GM19468 (cell line): Measurements from ENCODE around the gene TMEM156.
"Not testable (repeated sequence)": the region's sequence is repeated elsewhere in the genome, so short reads cannot be mapped to it uniquely, and the experiment has no call there.

Experiments
- ATAC-seq: cut with Tn5 transposase; IDR thresholded peaks from one replicate; pipeline ENCODE4 v1.9.1; 2021; ENCODE audit warnings: mild to moderate bottlenecking, moderate library complexity, moderate number of reproducible peaks; ENCODE audit not compliant: unreplicated experiment; ENCODE audit errors: extremely low read depth

The TMEM156 gene

GRCh38 chr4:39002058-39002457, 30.2 kb downstream of the TMEM156 start:
- not testable (repeated sequence) for ATAC-seq

- ATAC-seq: no peak
These were observed 36.6 kb downstream of the TMEM156 start for GRCh38 chr4:38995660-38996005.

- ATAC-seq: no peak
These were observed 38.1 kb downstream of the TMEM156 start for GRCh38 chr4:38994135-38994534.

- no peak for ATAC-seq
These were observed 38.5 kb downstream of the TMEM156 start for GRCh38 chr4:38993683-38994082.

- ATAC-seq: no peak
These were observed 42.0 kb downstream of the TMEM156 start for GRCh38 chr4:38990241-38990640.

- ATAC-seq: no peak
These were observed 42.7 kb downstream of the TMEM156 start for GRCh38 chr4:38989487-38989886.

- ATAC-seq: not testable (repeated sequence)
These were observed 43.9 kb downstream of the TMEM156 start for GRCh38 chr4:38988353-38988752.

- no peak for ATAC-seq
These were observed 44.7 kb downstream of the TMEM156 start for GRCh38 chr4:38987491-38987890.

- no peak for ATAC-seq
These were observed 46.7 kb downstream of the TMEM156 start for GRCh38 chr4:38985410-38986100.

GRCh38 chr4:38983787-38984598, 48.2 kb downstream of the TMEM156 start:
- ATAC-seq: no peak

GRCh38 chr4:38983291-38983690, 48.9 kb downstream of the TMEM156 start:
- no peak for ATAC-seq

GRCh38 chr4:38982361-38983095, 49.7 kb downstream of the TMEM156 start:
- ATAC-seq: no peak

GRCh38 chr4:38980903-38981676, 51.1 kb downstream of the TMEM156 start:
- no peak for ATAC-seq

- ATAC-seq: no peak
These were observed 52.5 kb downstream of the TMEM156 start for GRCh38 chr4:38979511-38980230.

GRCh38 chr4:38979081-38979480, 53.1 kb downstream of the TMEM156 start:
- no peak for ATAC-seq

GRCh38 chr4:38976308-38976707, 55.9 kb downstream of the TMEM156 start:
- ATAC-seq: no peak

- no peak for ATAC-seq
These were observed 63.5 kb downstream of the TMEM156 start for GRCh38 chr4:38968668-38969067.

GRCh38 chr4:38967260-38968095, 64.7 kb downstream of the TMEM156 start:
- ATAC-seq: no peak

- ATAC-seq: no peak
These were observed 66.3 kb downstream of the TMEM156 start for GRCh38 chr4:38965866-38966265.
